ENCODE results near the gene TMEM208.
A peak's percentile ranks its signal among the peaks of the same experiment; 100 is the strongest.

Gene TMEM208
- total RNA-seq: 16.3 to 32.8 (median 25.4) reads per million in 18 experiments

DNA sequence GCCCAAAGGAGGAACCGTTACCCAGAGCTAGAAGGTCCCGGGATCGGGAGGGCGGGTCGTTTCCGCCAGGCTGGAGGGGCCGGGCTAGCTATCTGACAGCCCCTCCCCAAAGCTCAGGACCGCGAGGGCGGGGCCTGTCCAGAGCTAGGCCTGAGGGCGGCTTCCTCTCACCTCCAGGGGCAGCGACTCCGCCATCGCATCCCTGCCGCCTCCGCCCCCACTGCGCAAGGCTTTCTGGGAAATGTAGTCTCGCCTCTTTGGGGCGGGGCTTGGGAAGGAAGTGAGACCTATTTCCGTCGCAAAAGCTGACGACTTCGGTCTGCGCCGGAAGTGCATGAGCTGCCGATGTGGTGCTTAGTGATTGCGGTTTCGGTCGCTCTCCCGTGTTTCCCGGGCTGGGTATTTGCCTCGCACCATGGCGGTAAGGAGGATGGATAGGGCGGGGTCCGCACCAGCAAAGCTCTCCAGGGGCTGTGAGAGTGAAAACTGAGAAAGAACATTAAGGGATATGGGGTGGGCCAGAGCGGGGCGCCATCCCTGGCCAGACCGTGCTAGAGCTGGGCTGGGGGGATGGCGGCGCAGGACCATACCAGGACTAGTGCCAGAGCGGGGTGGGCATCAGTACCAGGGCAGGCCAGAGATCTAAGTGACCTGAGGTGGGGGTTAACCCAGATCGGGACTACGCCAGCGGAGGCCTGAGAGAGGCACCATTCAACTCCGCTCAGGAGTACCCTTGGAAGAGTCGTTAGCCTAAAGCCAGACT, at the start of gene TMEM208:
TSS of gene TMEM208 (plus strand) at position 327 of the 763 bp plus-strand sequence. CDS start at position 416, 89 bp downstream.
- DNase-seq: peak; percentile 99

DNA sequence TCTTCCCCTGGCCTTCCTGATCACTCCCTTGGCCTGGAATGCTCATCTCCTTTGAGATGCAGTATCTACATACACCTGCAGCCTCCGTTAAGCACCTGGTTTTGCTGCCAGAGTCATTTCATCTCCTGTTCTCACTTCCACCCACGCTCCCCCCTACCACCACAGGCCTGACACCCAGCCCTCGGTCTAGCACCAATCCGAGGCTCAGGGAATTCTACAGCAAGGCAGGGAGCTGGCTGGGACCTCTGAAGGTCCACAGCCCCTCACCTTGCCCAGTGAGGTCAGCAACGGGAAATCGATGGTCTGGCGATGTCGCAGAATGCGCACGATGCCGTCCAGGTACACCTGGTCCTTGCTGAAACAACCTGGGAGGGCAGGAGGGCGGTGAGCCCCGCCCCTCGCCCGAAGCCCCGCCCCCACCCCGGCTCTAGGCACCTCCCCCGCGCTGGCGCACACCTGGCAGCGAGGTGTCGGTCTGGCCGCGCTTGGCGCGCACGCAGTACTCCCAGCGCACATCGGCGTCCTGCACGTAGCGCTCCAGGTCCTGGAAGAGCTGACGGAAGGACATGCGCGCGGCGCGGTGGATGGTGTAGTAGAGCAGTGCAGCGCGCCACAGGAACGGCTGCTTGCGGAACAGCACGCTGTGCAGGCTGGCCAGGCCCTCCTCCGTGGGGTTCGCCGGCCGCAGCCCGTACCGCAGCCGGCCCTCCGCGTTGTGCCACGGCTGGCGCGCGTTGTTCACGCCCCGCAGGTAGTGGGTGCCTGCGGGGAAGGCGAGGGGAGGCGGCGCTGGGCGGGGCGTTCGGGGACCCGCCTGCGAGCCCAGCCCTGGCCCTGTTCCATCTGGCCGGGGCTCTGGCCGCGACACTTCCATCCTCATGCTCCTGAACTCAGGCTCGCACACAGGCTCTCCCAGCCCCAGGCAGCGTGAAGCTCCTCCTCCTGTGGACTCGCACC, 48.9 kb upstream of the TMEM208 start:
- peak; percentile 37 to 55 for DNase-seq

DNA sequence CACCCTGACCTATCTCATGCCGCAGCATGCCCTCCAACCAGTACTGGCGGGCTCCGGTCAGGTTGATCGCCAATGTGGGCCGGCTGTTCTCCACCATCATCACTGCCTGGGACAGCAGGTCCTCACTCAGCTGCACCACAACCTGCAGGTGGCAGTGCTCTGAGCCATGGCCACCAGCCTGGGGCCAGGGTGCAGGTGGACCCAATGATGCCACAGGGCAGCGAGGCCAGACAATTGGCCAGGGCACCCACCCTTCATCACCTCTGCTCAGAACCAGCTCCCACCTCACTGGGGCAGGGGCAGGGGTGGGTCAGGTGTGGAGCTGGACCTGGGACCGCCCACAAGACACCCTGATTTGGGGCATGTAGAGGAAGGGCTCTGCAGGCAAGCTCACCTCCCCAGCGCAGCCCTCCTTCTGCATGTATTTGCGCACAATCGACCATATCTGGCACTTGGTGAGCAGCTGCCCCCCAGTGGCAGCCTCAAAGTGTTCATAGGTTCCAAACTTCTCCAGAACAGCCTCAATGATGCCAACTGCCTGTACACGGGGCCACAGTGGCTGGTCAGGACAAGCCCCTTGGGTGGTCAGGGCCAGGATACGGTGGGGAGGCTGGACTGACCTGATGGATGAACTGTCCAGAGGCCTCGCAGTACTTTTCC, 47.4 kb upstream of the TMEM208 start:
- DNase-seq: no peak

GRCh38 chr16:67180166-67180565, 46.8 kb upstream of the TMEM208 start:
- DNase-seq: no peak

GRCh38 chr16:67181346-67181745, 45.6 kb upstream of the TMEM208 start:
- peak in 1 of 2 donors; percentile 19 for DNase-seq

GRCh38 chr16:67182288-67182687, 44.6 kb upstream of the TMEM208 start:
- DNase-seq: peak in 1 of 2 donors; percentile 14

DNA sequence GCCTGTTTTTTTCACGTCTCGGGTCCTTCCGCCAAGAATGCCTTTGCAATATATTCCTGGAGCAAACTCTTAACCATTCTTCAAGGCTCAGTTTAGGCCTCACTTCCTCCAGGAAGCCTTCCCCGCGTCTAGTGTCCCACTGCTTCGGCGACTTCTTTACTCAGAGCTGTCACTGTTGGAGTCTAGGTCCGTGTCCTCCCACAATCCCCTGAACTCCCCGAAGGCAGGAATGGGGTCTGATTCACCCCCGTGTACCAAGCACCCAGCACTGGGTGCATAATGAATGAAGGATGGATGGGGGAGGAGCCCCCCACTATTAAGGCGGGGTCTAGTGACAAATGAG, 43.7 kb upstream of the TMEM208 start:
- no peak for DNase-seq

DNA sequence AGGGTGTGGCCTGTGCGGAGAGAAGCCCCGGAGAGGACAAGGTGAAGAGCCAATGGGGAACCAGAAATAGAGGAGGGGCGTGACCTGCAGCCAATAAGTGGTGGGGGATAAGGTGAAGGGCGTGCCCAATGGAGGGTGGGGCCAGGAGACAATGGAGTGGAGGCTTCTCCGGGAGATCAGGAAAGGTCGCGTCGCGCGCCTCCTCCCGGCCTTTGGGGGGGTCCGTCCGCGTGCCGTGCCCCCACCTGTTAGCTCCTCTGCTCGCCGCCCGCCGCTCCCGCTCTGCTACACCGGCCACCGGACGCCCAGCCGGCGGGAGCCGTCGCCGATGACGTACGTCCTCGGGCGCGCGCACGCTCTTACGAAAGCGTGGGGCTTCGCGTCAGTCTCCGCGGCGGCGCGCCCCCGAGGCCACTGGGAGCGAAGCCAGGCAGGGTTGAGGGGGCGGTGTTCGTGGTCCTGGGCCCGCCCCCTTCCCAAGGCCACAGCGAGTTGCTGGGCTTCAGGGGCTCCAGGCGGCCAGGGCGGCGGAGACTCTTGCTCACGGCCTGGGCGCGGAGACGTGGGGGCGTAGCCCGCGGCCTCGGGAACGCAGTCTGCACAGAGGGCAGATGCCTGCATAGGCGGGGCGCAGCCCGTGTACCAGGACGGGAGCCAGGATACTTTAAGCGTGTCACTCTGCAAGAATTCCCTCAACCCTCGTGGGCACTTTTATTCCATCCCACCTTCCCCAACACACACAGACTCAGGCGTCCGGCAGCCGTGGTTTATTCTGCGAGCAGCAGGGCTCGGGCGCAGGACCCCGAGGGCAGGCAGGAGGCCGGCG, 43.1 kb upstream of the TMEM208 start, which contains the start of gene MATCAP1:
TSS of gene MATCAP1 (minus strand) at position 337 of the 826 bp plus-strand sequence. CDS start 3,353 bp downstream, outside the sequence.
- peak; percentile 96 for DNase-seq

GRCh38 chr16:67184453-67184994, 42.4 kb upstream of the TMEM208 start:
- DNase-seq: no peak

DNA sequence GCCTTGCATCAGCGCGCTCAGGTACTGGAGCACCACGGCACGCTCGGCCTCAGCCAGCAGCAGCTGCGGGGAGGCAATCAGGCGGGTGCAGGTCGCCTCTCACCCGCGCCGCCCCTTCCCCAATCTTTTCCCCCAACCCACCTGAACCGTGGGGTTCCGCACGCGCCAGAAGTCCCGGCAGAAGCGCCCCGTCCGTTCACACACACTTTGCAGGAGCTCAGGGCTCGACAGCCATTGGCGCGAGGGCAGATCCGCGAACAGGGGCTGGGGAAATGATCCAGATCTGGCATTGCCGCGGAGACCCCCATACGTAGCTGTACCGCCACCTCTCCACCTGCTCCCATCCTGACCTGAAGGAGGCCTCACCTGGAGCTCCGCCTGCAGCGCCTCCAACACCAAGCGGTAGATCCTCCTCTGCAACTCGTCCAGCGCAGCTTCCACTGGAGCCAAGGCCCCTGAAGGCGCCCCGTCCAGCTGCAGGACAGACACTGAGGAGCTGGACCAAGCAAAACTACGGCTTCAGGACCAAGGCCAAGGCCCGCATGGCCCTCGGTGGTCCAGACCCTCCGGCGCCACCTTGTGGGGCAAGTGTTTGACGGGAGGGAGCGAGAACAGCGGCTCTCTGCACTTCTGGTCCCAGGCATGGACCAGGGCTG, 41.8 kb upstream of the TMEM208 start:
- DNase-seq: peak; percentile 85 to 90

- DNase-seq: no peak
Observed at GRCh38 chr16:67185651-67186134, 41.2 kb upstream of the TMEM208 start.

DNA sequence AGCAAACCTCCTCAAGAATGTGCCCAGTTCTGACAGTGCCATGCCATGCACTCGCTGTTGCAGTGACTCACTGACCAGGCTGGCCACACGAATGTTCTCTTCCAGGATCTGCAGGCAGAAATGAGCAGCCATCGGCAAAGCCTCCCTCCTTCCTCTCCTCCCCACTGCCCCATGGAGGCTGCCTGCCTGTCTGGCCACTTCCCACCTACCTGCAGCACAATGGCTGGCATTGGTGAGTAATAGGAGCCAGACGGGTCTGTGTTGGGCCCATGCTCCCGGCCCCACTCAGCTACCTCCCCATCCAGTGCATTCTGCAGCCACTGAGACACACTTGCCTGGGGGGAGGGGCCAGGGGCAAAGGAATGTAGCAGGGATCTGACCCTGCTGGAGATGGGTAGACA, 40.4 kb upstream of the TMEM208 start:
- no peak for DNase-seq

DNA sequence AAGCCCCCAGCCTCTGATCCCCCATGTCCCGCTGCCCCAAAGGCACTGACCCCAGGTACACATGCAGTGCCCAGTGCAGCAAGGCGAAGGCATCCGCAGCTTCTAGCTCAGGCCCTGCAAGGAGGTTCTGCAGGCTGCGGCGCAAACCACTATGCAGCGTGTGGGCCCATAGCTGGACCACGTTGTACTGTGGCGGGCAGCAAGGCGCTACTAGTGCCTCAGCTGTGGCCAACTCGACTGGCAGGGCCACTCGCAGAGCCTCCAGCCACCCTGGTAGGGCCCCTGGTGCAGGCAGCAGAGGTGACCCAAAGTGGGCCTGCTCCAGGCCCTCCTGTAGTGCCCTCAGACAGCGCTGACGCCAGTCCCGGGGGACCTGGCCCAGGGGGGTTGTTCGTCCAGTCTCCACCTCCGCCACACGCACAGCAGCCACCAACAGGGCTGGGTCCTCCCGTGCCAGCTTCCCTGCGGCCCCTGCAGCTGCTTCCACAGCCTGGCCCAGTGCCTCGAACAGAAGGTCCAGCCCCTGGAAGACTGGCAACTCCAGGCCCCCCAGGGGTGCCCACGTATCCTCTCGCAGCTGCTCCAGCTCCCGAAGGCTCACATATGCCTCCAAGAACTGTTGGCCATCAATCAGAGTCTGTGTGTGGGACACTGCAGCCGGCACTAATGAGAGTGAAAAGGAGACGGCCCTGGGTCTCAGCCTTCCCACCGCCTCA, 39.6 kb upstream of the TMEM208 start:
- no peak for DNase-seq

- DNase-seq: no peak
Observed at GRCh38 chr16:67188323-67188722, 38.6 kb upstream of the TMEM208 start.

DNA sequence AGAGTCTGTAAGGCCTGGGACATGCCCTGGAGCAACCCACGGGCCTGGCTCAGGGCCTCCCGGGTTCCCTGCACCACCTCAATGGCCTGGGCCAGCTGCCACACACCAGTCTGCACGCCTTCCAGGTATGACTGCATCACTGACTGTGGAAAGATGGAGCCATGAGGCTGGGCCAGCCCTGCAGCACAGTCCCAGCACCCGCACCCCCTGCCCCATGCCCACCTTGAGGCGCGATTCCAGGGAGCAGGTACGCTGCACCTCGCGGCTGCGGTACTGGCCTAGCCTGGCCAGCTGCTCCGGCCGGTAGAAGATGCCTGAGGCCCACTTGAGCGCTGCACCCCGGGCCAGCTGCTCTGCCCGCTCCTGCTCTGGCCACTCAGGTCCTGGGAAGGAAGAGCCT, 38.1 kb upstream of the TMEM208 start:
- DNase-seq: no peak

DNA sequence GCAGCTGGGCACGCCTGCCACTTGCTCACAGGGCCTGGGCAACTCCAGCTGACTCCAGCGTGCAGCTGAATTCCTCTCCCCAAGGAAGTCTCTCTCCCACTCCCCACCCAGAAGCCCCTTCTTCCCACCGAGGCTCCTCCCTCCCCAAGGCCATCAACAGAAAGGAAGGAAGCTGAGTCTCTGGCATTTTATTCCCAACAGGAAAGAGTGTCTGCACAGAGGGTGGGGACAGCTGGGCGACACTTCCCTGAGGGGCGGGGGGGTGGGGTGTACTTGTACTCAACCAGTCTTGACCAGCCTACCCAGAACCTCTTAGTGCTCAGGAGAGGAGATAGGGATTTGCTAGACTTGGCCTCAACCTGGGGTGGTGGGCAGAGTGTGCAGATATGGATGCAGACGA, 36.9 kb upstream of the TMEM208 start, which contains the start of gene EXOC3L1:
TSS of gene EXOC3L1 (minus strand) at position 96 of the 400 bp plus-strand sequence. CDS start 460 bp downstream, outside the sequence.
- DNase-seq: no peak

DNA sequence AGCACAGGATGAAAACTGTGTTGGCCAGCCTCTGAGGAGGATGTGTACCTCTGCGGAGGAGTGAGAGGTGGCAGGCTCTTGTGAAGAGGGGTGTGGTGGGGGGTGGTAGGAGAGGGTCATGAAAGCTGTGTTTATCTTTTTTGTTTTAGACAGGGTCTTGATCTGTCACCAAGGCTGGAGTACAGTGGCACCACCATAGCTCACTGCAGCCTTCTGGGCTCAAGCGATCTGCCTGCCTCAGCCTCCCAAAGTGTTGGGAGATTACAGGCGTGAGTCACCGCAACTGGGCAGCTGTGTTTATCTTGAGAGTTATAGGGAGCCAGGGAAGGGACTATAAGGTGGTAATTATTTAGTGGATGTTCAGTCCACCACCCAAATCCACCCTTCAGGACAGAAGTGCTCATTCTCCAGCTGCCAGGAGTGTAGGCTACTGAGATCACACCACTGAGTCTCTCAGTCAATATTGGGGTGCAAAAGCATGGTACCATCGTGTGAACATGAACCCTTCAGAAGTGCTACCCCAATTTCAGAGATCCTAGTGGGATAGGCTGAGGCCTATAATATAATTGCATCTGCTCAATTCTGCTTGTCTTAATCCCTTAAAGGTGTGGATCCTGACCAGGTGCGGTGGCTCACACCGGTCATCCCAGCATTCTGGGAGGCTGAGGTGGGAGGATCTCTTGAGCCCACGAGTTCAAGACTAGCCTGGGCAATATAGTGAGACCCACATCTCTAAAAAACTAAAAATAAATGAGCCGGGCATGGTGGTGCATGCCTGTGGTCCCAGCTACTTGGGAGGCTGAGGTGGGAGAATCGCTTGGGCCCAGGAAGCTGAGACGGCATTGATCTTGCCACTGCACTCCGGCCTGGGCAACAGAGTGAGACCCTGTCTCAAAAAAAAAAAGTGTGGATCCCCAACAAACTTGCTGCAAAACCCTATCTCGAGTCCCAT, 36.2 kb upstream of the TMEM208 start:
- DNase-seq: no peak

GRCh38 chr16:67191411-67191994, 35.4 kb upstream of the TMEM208 start:
- no peak for DNase-seq

Measured in inflammatory macrophage (primary cell).